Fibroblast of lung (primary cell): ENCODE measurements around the gene KCNH2. TPM values are rescaled to one million over a fixed set of nuclear protein-coding genes. Genes with fewer than 3 reads are reported as not detected.

ENCODE experiments used
- DNase-seq, 2 donors: peaks; one replicate each; pipeline versions ENCODE4 v3.0.0 to v3.0.0-alpha.2; 2010; ENCODE audit warnings: low read depth in 2 of 2
- H2AFZ ChIP-seq: 2 replicates; pipeline ENCODE4 v1.5.1; 2012; ENCODE audit warnings: low read length, control low read depth, inconsistent platforms
- H3K27ac ChIP-seq: 2 replicates; pipeline ENCODE4 v1.5.1; 2011; ENCODE audit warnings: low read length, control low read depth; ENCODE audit not compliant: insufficient read depth
- H3K27me3 ChIP-seq: 2 replicates; pipeline ENCODE4 v1.5.1; 2011; ENCODE audit warnings: mild to moderate bottlenecking, low read length; ENCODE audit not compliant: control insufficient read depth, insufficient read depth
- H3K36me3 ChIP-seq: 2 replicates; pipeline ENCODE4 v1.5.1; 2011; ENCODE audit warnings: low read length; ENCODE audit not compliant: control insufficient read depth, insufficient read depth
- H3K4me1 ChIP-seq: 2 replicates; pipeline ENCODE4 v1.5.1; 2011; ENCODE audit warnings: low read length; ENCODE audit not compliant: control insufficient read depth, insufficient read depth; ENCODE audit errors: extremely low read depth
- H3K4me2 ChIP-seq: 2 replicates; pipeline ENCODE4 v1.5.1; 2011; ENCODE audit warnings: low read length, control low read depth; ENCODE audit not compliant: insufficient read depth; ENCODE audit errors: extremely low read depth
- H3K4me3 ChIP-seq, 4 experiments: fragments of 200-600 bp in 1 of 4; sonication (generic) in 1 of 4; replicated peaks in 1 of 4; 2 replicates each; pipeline ENCODE4 v1.5.1; 2011 to 2016; ENCODE audit warnings: low read length in 4 of 4, low read depth in 3 of 4, mild to moderate bottlenecking in 3 of 4, control low read depth in 2 of 4, inconsistent platforms in 1 of 4, mixed read lengths in 1 of 4; ENCODE audit not compliant: insufficient read depth in 1 of 4; ENCODE audit errors: control extremely low read depth in 1 of 4
- H3K79me2 ChIP-seq: 2 replicates; pipeline ENCODE4 v1.5.1; 2012; ENCODE audit warnings: mild to moderate bottlenecking, low read length, inconsistent platforms; ENCODE audit not compliant: control insufficient read depth, insufficient read depth
- H3K9ac ChIP-seq: 2 replicates; pipeline ENCODE4 v1.5.1; 2011; ENCODE audit warnings: mild to moderate bottlenecking, low read length, control low read depth; ENCODE audit not compliant: insufficient read depth
- H3K9me3 ChIP-seq: 2 replicates; pipeline ENCODE4 v1.5.1; 2012; ENCODE audit warnings: low read depth, low read length; ENCODE audit not compliant: control insufficient read depth, insufficient read depth
- H4K20me1 ChIP-seq: 2 replicates; pipeline ENCODE4 v1.5.1; 2011; ENCODE audit warnings: low read length; ENCODE audit not compliant: control insufficient read depth, insufficient read depth; ENCODE audit errors: extremely low read depth
- CTCF ChIP-seq, 2 donors: IDR thresholded peaks in 1 of 2; conservative IDR thresholded peaks in 1 of 2; 1 replicate in 1 of 2; 2 replicates in 1 of 2; pipeline ENCODE4 v1.5.1; 2011 to 2012; ENCODE audit warnings: low read length in 2 of 2, control low read depth in 1 of 2, inconsistent platforms in 1 of 2, low read depth in 1 of 2, mild to moderate bottlenecking in 1 of 2
- EZH2 ChIP-seq: IDR thresholded peaks from 2 replicates; pipeline ENCODE4 v1.5.1; 2012; ENCODE audit warnings: low read length, control low read depth, mild to moderate bottlenecking; ENCODE audit errors: missing control alignments
- polyA plus RNA-seq, 2 donors: library from polyadenylated mRNA; depleted of rRNA in 1 of 2; stranded (reverse) in 1 of 2; unstranded in 1 of 2; fragments of >200 nt; gene quantifications; 2 replicates each; pipeline ENCODE4 v1.2.1, GENCODE V29; 2011 to 2012; ENCODE audit warnings: missing spikeins in 1 of 2
- total RNA-seq: library from RNA; depleted of rRNA; stranded (reverse); fragments of >200 nt; gene quantifications from 2 replicates; pipeline ENCODE4 v1.2.1, GENCODE V29; 2014

Gene KCNH2
- total and polyA plus RNA-seq, 2 donors (not counting 1 experiment from before 2014, with no cell fraction given): 0.15 to 6.1 TPM

- Histone ChIP-seq H3K9me3 (no peaks in the 10 kb centered on the region), H3K4me1 (no peaks in the 10 kb centered on the region), H3K9ac (no peak overlapping the region), H3K36me3 (no peaks in the 10 kb centered on the region), H3K4me3 (no peak overlapping the region), H2AFZ (no peak overlapping the region), H3K4me2 (no peak overlapping the region), H3K27ac (no peak overlapping the region), H3K27me3 (no peaks in the 10 kb centered on the region), H3K79me2 (no peaks in the 10 kb centered on the region), H4K20me1 (no peaks in the 10 kb centered on the region)
- TF ChIP-seq EZH2: peak; percentile 46
- TF ChIP-seq CTCF (conservative IDR thresholded peaks at IDR 0.05 in 1 of 2, IDR thresholded peaks at IDR 0.05 in 1 of 2; ENCODE audit: low read depth in 1 of 2, low read length in 2 of 2): peak; percentile 69 to 87
- peak in 1 of 2 donors; percentile 57 for DNase-seq
Measured at GRCh38 chr7:150986099-150986512, 8.0 kb upstream of the KCNH2 start.

GRCh38 chr7:150983893-150984368, 5.8 kb upstream of the KCNH2 start:
- H3K4me1 ChIP-seq: no peaks in the 10 kb centered on the region
- peak in 1 of 2 donors; percentile 32 for DNase-seq
- no peaks in the 10 kb centered on the region for H4K20me1 ChIP-seq
- no peak overlapping the region for H2AFZ ChIP-seq
- H3K9ac ChIP-seq: no peak overlapping the region
- H3K4me3 ChIP-seq: no peak overlapping the region
- peaks cover 19% of the 10 kb centered on the region for H3K27me3 ChIP-seq
- H3K27ac ChIP-seq: no peak overlapping the region
- H3K79me2 ChIP-seq: no peaks in the 10 kb centered on the region
- H3K9me3 ChIP-seq: no peaks in the 10 kb centered on the region
- no peaks in the 10 kb centered on the region for H3K36me3 ChIP-seq
- TF ChIP-seq EZH2 (no peak), CTCF (conservative IDR thresholded peaks at IDR 0.05 in 1 of 2, IDR thresholded peaks at IDR 0.05 in 1 of 2; ENCODE audit: low read depth in 1 of 2, low read length in 2 of 2) (no peak)
- H3K4me2 ChIP-seq: no peak overlapping the region

GRCh38 chr7:150982351-150982750, 4.2 kb upstream of the KCNH2 start:
- Histone ChIP-seq H3K27ac (no peak overlapping the region), H3K9ac (no peak overlapping the region), H3K9me3 (no peaks in the 10 kb centered on the region), H3K79me2 (no peaks in the 10 kb centered on the region), H2AFZ (no peak overlapping the region), H3K4me1 (no peaks in the 10 kb centered on the region), H3K4me2 (no peak overlapping the region), H4K20me1 (no peaks in the 10 kb centered on the region), H3K4me3 (no peak overlapping the region), H3K27me3 (peaks cover 27% of the 10 kb centered on the region), H3K36me3 (no peaks in the 10 kb centered on the region)
- no peak for TF ChIP-seq EZH2
- TF ChIP-seq CTCF (conservative IDR thresholded peaks at IDR 0.05 in 1 of 2, IDR thresholded peaks at IDR 0.05 in 1 of 2; ENCODE audit: low read depth in 1 of 2, low read length in 2 of 2): no peak
- DNase-seq: no peak
